GM19328 (cell line): ENCODE results near the gene THRA.
A peak's percentile ranks its signal among the peaks of the same experiment; 100 is the strongest.

Source experiments
- ATAC-seq: cut with Tn5 transposase; IDR thresholded peaks from one replicate; pipeline ENCODE4 v1.9.1; 2021; ENCODE audit warnings: mild to moderate bottlenecking, moderate library complexity; ENCODE audit not compliant: unreplicated experiment

THRA gene, protein sequence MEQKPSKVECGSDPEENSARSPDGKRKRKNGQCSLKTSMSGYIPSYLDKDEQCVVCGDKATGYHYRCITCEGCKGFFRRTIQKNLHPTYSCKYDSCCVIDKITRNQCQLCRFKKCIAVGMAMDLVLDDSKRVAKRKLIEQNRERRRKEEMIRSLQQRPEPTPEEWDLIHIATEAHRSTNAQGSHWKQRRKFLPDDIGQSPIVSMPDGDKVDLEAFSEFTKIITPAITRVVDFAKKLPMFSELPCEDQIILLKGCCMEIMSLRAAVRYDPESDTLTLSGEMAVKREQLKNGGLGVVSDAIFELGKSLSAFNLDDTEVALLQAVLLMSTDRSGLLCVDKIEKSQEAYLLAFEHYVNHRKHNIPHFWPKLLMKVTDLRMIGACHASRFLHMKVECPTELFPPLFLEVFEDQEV

GRCh38 chr17:40062329-40063186 is at the start of gene THRA:
Gene THRA, plus strand, starts transcription at chr17:40062965. Its CDS starts 11,524 bp downstream, at chr17:40074489.
- ATAC-seq: peak; percentile 60

GRCh38 chr17:40014375-40014980 is 48.3 kb upstream of the THRA start:
- no peak for ATAC-seq

DNA sequence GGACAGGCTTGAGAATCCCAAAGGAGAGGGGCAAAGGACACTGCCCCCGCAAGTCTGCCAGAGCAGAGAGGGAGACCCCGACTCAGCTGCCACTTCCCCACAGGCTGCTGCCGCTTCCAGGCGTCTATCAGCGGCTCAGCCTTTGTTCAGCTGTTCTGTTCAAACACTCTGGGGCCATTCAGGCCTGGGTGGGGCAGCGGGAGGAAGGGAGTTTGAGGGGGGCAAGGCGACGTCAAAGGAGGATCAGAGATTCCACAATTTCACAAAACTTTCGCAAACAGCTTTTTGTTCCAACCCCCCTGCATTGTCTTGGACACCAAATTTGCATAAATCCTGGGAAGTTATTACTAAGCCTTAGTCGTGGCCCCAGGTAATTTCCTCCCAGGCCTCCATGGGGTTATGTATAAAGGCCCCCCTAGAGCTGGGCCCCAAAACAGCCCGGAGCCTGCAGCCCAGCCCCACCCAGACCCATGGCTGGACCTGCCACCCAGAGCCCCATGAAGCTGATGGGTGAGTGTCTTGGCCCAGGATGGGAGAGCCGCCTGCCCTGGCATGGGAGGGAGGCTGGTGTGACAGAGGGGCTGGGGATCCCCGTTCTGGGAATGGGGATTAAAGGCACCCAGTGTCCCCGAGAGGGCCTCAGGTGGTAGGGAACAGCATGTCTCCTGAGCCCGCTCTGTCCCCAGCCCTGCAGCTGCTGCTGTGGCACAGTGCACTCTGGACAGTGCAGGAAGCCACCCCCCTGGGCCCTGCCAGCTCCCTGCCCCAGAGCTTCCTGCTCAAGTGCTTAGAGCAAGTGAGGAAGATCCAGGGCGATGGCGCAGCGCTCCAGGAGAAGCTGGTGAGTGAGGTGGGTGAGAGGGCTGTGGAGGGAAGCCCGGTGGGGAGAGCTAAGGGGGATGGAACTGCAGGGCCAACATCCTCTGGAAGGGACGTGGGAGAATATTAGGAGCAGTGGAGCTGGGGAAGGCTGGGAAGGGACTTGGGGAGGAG is 47.5 kb upstream of the THRA start, which contains the start of gene CSF3:
Gene CSF3, plus strand, starts transcription at position 436 of the 993 bp plus-strand sequence. Its CDS starts 35 bp downstream, at position 471.
- no peak for ATAC-seq

DNA sequence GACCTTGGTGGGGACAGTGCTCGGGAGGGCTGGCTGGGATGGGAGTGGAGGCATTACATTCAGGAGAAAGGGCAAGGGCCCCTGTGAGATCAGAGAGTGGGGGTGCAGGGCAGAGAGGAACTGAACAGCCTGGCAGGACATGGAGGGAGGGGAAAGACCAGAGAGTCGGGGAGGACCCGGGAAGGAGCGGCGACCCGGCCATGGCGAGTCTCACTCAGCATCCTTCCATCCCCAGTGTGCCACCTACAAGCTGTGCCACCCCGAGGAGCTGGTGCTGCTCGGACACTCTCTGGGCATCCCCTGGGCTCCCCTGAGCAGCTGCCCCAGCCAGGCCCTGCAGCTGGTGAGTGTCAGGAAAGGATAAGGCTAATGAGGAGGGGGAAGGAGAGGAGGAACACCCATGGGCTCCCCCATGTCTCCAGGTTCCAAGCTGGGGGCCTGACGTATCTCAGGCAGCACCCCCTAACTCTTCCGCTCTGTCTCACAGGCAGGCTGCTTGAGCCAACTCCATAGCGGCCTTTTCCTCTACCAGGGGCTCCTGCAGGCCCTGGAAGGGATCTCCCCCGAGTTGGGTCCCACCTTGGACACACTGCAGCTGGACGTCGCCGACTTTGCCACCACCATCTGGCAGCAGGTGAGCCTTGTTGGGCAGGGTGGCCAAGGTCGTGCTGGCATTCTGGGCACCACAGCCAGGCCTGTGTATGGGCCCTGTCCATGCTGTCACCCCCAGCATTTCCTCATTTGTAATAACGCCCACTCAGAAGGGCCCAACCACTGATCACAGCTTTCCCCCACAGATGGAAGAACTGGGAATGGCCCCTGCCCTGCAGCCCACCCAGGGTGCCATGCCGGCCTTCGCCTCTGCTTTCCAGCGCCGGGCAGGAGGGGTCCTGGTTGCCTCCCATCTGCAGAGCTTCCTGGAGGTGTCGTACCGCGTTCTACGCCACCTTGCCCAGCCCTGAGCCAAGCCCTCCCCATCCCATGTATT is 46.5 kb upstream of the THRA start:
- no peak for ATAC-seq

GRCh38 chr17:40017422-40018080 is 45.2 kb upstream of the THRA start:
- ATAC-seq: no peak

DNA sequence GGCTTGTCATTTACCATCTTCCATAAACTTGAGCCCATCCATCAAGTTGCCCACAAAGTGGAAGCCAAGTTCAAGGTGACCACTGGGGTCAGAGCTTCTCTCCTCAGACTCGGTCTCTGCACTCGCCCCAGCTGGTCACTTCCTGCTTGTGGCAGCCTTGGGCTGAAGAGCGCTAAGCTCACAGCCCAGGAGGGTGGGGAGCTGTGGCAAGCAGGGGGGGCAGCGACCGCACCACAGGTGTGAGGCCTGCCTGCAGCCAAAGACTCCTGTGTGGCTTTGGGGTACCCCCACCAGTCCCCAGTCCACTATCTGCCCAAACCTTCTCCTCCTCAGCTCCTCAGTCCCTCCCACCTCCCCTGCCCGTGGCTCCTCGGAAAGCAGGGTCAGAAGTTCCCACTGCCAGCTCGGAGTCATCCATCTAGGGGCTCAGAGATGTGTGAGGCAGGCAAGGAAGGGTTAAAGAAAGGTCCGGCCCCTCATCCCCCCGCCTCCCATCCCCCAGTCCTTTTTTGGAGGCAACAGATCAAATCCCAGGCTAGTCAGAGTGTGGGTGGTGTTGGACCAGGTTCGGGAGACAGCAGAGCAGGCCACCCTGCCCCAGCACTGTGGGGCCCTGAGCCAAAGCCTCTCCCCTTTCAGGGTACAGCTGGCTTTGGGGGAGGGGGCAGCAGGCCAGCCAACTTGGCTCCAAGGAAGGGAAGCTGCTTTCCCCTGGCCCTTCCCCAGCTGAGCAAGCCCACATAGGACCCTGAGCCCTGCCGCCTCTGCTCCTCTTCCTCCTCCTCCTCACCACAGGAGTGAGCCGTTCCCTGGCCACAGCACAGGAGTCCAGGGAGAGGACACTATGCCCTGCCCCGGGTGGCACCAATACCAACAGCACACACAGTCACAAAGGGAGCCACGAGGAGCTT is 44.3 kb upstream of the THRA start:
- no peak for ATAC-seq

GRCh38 chr17:40019140-40019991 is 43.4 kb upstream of the THRA start:
- ATAC-seq: no peak

DNA sequence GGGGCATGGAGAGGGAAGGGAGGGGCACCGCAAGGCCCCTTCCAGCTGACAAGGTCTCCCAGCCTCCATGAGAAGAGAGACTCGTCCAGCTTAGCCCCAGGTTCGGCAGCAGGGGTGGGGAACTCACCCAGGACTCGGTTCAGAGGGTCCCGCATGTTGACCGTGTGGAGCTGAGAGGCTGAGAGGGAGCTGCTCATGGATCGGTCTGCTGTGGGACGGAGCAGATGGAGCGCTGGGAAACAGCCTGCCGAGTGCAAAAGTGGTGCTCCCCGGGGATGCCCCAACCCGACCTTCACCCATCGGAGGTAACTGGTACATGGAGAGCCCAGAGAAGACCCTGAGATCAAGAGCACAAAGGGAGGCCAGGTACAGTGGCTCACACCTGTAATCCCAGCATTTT is 42.6 kb upstream of the THRA start:
- ATAC-seq: no peak

GRCh38 chr17:40021451-40021971 is 41.3 kb upstream of the THRA start:
- ATAC-seq: no peak

DNA sequence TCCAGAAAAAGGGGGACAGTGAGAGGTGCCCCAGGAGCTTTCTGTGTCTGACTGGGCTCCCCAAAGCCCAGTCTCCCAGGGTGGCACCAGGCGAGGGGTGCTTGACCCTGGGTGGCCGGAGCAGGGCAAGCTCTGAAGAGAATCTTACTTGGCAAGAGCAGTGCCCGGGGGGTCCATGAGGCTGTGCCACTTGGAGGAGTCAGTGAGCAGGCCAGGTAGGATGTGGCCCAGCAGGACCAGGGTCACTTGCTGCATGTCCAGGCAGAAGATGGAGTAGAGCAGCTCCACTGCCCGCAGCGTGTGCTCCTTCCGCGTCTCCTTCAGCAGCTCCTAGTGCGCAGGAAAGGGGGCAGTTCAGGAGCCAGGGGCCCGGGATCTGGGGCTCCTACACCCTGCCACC is 40.3 kb upstream of the THRA start:
- no peak for ATAC-seq

DNA sequence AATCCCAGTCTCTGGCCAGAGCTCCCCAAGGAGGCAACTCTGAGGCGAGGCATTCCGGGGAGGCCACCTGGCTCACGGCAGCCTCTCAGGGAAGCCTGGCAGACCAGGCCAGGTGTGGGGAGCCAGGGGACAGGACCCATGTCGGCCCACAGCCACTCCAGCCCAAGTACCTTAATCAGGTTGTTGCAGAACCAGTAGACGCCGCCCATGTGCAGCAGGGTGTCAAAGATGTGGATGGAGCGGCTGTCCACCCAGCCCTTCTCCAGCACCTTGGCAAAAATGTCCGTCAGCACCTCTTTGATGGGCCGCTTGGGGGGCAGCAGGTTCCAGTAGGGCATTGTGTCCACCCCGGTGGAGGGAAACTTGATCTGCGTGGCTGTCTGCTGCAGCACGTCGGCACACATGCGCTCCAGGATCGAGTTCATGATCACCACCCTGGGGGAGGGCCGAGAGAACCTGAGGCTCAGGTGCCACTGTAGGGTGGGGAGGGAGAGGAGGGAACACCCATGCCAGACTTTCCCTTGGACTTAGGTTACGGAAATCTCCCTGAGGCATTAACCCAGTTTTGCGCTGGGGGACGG is 39.7 kb upstream of the THRA start:
- no peak for ATAC-seq

DNA sequence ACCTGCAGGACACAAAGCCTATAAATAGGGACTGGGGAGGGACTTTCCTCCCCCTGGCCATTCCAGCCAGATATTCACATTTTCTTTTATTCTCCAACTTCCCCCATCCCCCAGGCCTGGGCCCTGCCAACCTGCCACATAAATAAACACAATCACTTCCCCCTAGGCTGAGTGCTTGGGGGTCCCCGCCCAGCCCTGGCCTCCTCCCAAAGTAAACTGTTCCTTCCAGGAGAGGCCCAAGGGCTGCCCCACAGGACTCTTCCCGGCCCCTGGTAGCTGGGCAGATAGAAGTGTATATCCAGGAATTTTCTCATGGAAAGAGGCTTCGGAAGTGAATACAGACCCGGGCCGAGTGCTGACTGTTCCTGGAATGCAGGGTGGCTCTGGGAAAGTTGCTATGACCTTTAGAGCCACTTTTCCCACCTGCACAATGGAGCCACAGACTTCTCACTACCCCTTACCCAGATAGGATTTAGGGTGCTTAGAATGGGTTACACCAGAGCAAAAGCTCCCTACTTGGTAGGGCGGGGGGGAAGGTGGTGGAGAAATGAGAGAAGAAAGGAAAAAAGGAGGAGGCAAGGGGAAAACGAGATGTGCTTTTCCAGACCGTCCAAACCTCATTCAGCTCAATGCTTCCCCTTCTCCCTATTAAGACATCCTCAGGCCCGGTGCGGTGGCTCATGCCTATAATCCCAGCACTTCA is 39.0 kb upstream of the THRA start:
- no peak for ATAC-seq

DNA sequence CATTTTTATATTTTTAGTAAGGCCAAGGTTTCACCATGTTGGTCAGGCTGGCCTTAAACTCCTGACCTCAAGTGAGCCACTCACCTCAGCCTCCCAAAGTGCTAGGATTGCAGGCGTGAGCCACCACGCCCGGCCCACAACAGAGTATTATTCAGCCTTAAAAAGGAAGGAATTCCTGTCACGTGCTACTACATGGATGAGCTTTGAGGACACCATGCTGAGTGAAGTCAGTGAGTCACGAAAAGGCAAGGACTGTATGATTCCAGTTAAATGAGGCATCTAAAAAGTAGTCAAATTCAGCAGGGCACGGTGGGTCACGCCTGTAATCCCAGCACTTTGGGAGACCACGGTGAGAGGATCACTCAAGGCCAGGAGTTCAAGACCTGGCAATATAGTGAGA is 37.9 kb upstream of the THRA start:
- ATAC-seq: no peak

DNA sequence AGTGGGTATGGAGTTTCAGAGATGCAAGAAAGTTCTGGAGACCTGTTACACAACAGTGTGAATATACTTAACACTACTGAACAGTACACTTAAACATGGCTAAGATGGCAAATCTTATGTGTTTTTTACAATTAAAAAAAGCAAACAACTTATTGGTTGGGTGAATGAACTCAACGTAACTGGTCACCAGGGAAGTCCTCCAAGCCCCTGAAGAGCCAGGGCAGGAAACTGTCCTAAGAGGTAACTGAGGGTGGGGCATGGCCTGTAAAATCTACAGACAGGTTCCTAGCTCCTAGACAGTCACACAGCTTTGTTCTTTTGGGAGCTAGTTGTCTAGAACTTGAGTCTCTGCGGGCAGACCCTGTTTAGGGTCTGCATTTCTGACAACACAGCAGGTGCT is 37.2 kb upstream of the THRA start:
- no peak for ATAC-seq
